ENCODE measurements around the gene HDC.

DNA sequence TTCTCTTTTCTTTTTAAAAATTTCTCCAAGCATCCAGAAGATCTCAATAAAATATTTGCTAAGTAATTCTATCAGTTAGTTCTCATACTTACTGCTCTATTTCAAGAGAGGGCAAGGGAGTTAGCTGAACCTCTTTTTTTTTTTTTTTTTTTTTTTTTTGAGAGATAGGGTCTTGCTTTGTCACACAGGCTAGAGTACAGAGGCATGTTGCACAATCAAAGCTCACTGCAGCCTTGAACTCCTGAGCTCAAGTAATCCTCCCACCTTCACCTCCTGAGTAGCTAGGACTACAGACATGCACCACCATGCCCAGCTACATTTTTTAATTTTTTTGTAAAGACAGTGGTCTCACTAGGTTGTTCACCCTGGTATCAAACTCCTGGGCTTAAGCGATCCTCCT, 21.4 kb downstream of the HDC start:
- TF ChIP-seq POLR2A (IDR thresholded peaks at IDR 0.05) (no peak), CTCF (IDR thresholded peaks at IDR 0.05) (no peak), EP300 (IDR thresholded peaks at IDR 0.05) (no peak), POLR2AphosphoS5 (IDR thresholded peaks at IDR 0.05) (no peak)

Data from sigmoid colon (tissue), 4 donors.